Astrocyte of the cerebellum (primary cell): ENCODE results near the gene MBNL2.

ENCODE experiments used
- DNase-seq: peaks from one replicate; pipeline ENCODE4 v3.0.0-alpha.2; 2011; ENCODE audit warnings: low read depth
- H3K4me3 ChIP-seq: 2 replicates; pipeline ENCODE4 v1.5.1; 2011; ENCODE audit warnings: mild to moderate bottlenecking, low read depth, low read length, moderate library complexity
- CTCF ChIP-seq: IDR thresholded peaks from 2 replicates; pipeline ENCODE4 v1.5.1; 2012; ENCODE audit warnings: low read length, low read depth, moderate library complexity, mild to moderate bottlenecking; ENCODE audit errors: missing control alignments
- in situ Hi-C: cut with HindIII; loops from 2 replicates; pipeline ENCODE4 v1.10.0; 2017; ENCODE audit warnings: low sequenced_read_pairs

The MBNL2 gene

GRCh38 chr13:97380696-97381095, 158.6 kb downstream of the MBNL2 start:
- in situ Hi-C loops: no loop called here
- DNase-seq: no peak
- no peak overlapping the region for H3K4me3 ChIP-seq
- no peak for TF ChIP-seq CTCF

- no peak for DNase-seq
- in situ Hi-C loops: no loop called here
Observed at GRCh38 chr13:97381189-97381588, 159.1 kb downstream of the MBNL2 start.

GRCh38 chr13:97382276-97382675, 160.1 kb downstream of the MBNL2 start:
- in situ Hi-C loops: no loop called here
- no peak for TF ChIP-seq CTCF
- no peak overlapping the region for H3K4me3 ChIP-seq
- DNase-seq: no peak

More at GRCh38 chr13:97381189-97381588, 159.1 kb downstream of the MBNL2 start:
- TF ChIP-seq CTCF: no peak
- H3K4me3 ChIP-seq: no peak overlapping the region

- in situ Hi-C loops: no loop called here
- no peak overlapping the region for H3K4me3 ChIP-seq
- no peak for DNase-seq
- no peak for TF ChIP-seq CTCF
Observed at GRCh38 chr13:97384371-97384770, 162.2 kb downstream of the MBNL2 start.

GRCh38 chr13:97385146-97385545, 163.0 kb downstream of the MBNL2 start:
- no peak overlapping the region for H3K4me3 ChIP-seq
- no peak for TF ChIP-seq CTCF
- no peak for DNase-seq
- in situ Hi-C loops: no loop called here

GRCh38 chr13:97385854-97386253, 163.7 kb downstream of the MBNL2 start:
- H3K4me3 ChIP-seq: no peak overlapping the region
- in situ Hi-C loops: no loop called here
- no peak for TF ChIP-seq CTCF
- DNase-seq: no peak
